Small intestine (tissue), 7 donors: Measurements from ENCODE around the gene NEU1. TPM values are rescaled to one million over a fixed set of nuclear protein-coding genes. Genes with fewer than 3 reads are reported as not detected.

Experiments used
- DNase-seq, 2 donors: peaks; one replicate each; pipeline versions ENCODE4 v3.0.0 to v3.0.0-alpha.2; 2013
- FAIRE-seq: peaks from 2 replicates; lab custom pipeline; 2012; peaks lifted over from hg19 to GRCh38; lab: Jason Lieb, UNC
- H3K27ac ChIP-seq, 3 donors: one replicate each; pipeline ENCODE4 v1.5.1; 2013; ENCODE audit warnings: low read length in 2 of 3, mild to moderate bottlenecking in 2 of 3, control low read depth in 1 of 3, inconsistent platforms in 1 of 3, low read depth in 1 of 3, moderate library complexity in 1 of 3
- H3K27me3 ChIP-seq, 3 donors: one replicate each; pipeline ENCODE4 v1.6.1; 2013; ENCODE audit warnings: low read length in 3 of 3, inconsistent platforms in 1 of 3; ENCODE audit not compliant: control insufficient read depth in 3 of 3, insufficient read depth in 3 of 3
- H3K36me3 ChIP-seq, 3 donors: one replicate each; pipeline ENCODE4 v1.6.1; 2013; ENCODE audit warnings: low read length in 3 of 3, inconsistent platforms in 1 of 3, low read depth in 1 of 3, mild to moderate bottlenecking in 1 of 3, moderate library complexity in 1 of 3; ENCODE audit not compliant: control insufficient read depth in 3 of 3, insufficient read depth in 2 of 3
- H3K4me1 ChIP-seq, 3 donors: one replicate each; pipeline ENCODE4 v1.6.1; 2013; ENCODE audit warnings: low read length in 2 of 3, inconsistent platforms in 1 of 3, low read depth in 1 of 3, mild to moderate bottlenecking in 1 of 3, moderate library complexity in 1 of 3; ENCODE audit not compliant: control insufficient read depth in 3 of 3, insufficient read depth in 2 of 3
- H3K4me3 ChIP-seq, 3 donors: one replicate each; pipeline ENCODE4 v1.5.1; 2013; ENCODE audit warnings: low read length in 3 of 3, control low read depth in 1 of 3, inconsistent platforms in 1 of 3, low read depth in 1 of 3, mild to moderate bottlenecking in 1 of 3, moderate library complexity in 1 of 3
- H3K9me3 ChIP-seq, 2 donors: one replicate each; pipeline ENCODE4 v1.6.1; 2013; ENCODE audit warnings: low read depth in 1 of 2, low read length in 1 of 2; ENCODE audit not compliant: control insufficient read depth in 2 of 2, insufficient read depth in 1 of 2
- WGBS, 3 donors: extraction: QIAGEN DNeasy Blood & Tissue Kit; methylation state at CpG; one replicate each; pipeline ENCODE4 v1.1.7; 2013; 5-methylcytosine and 5-hydroxymethylcytosine counted together
- polyA plus RNA-seq, 4 donors: library from polyadenylated mRNA; stranded (reverse) in 3 of 4; unstranded in 1 of 4; fragments of 200-250 nt in 3 of 4; fragments of 120-200 nt in 1 of 4; gene quantifications; one replicate each; pipeline versions ENCODE4 v1.2.1 to v1.2.3, GENCODE V29; 2013
- donor health status: healthy with polysubstance abuse.
- donor health status: control.
- donor health status: control.
- donor health status: Bipolar disorder and iron deficiency.
- donor health status: healthy.

The NEU1 gene
- polyA plus RNA-seq, 4 donors, result 24.8 to 466 (median 37.4) TPM

DNA sequence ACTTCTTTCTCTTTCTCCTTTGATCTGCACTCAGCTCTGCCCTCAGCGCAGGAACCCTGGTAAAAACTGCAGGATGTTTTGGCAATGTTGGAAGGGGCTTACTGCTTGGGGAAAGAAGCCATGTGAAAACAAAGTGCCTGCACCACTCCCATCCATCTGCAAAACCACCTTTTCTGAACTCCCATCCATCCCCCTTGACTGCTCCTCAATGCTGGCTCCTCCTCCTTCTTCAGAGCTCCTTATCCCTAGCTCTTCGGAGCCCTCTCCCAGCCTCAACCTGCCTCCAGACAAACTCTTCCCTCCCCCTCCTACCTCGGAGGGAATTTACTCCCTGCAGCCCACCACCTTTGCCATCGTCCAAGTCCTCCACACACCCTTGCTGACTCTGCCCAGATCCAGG is 43.5 kb upstream of the NEU1 start:
- FAIRE-seq, result no peak
- no peaks in the 10 kb centered on the region for H3K36me3 ChIP-seq

DNA sequence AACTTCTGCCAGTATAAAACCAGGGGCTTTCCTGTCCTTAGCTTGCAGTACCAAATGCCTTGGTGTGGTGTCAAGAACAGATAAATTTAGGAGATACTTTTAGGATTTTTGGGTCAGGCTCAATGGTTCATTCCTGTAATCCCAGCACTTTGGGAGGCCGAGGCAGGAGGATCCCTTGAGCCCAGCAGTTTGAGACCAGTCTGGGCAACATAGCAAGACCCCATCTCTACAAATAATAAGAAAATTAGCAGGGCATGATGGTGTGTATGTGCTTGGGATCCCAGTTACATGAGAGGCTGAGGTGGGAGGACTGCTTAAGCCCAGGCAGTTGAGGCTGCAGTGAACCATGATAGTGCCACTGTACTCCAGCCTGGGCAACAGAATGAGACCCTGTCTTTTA is 42.4 kb upstream of the NEU1 start:
- FAIRE-seq (no peak), DNase-seq (no peak)
- peaks cover 0 to 6% (median 0%) of the 10 kb centered on the region in 3 donors for H3K27me3 ChIP-seq
- peaks cover 0 to 2% (median 0%) of the 10 kb centered on the region in 3 donors for H3K36me3 ChIP-seq
- 88 to 97% (median 89%) methylated on average over 1 of the region's 1 CpG for WGBS, 3 donors
- peaks cover 0 to 16% (median 0%) of the 10 kb centered on the region in 3 donors for H3K4me1 ChIP-seq
- H3K27ac ChIP-seq, result no peak overlapping the region
- H3K9me3 ChIP-seq, result no peaks in the 10 kb centered on the region
- no peak overlapping the region for H3K4me3 ChIP-seq

More for the DNA sequence above, 43.5 kb upstream of the NEU1 start:
- Histone ChIP-seq H3K27me3 (peaks cover 0 to 6% (median 0%) of the 10 kb centered on the region in 3 donors), H3K27ac (no peak overlapping the region), H3K4me3 (no peak overlapping the region), H3K9me3 (no peaks in the 10 kb centered on the region), H3K4me1 (peaks cover 0 to 10% (median 0%) of the 10 kb centered on the region in 3 donors)
- DNase-seq, result no peak
- 57 to 68% (median 61%) methylated on average over 4 of the region's 4 CpGs for WGBS, 3 donors

DNA sequence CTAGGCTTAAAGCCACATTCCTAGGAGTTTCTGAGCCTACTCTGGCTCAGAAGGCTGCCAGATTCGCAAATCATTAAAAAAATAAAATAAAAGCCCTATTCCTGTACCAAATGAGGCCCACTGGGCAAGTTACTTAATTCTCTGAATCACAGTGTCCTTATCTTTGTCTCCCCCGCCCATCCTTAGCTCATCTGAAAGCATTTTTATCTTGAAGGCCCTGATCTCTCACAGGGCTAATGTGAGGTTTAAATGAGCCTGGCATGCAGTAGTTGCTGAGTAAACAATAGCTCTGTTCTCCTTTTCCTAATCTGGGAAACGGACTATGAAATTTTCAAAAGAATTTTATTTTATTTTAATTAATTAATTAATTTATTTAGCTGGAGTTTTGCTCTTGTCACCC is 41.3 kb upstream of the NEU1 start:
- 73 to 85% (median 83%) methylated on average over 3 of the region's 3 CpGs for WGBS, 3 donors
- H3K4me1 ChIP-seq, result peaks cover 0 to 23% (median 0%) of the 10 kb centered on the region in 3 donors
- peak overlapping the region in 1 of 3 donors; percentile 3 for H3K27ac ChIP-seq
- peaks cover 0 to 8% (median 0%) of the 10 kb centered on the region in 3 donors for H3K36me3 ChIP-seq
- FAIRE-seq, result no peak
- H3K27me3 ChIP-seq, result peaks cover 0 to 6% (median 0%) of the 10 kb centered on the region in 3 donors
- H3K9me3 ChIP-seq, result no peaks in the 10 kb centered on the region
- H3K4me3 ChIP-seq, result no peak overlapping the region
- no peak for DNase-seq

DNA sequence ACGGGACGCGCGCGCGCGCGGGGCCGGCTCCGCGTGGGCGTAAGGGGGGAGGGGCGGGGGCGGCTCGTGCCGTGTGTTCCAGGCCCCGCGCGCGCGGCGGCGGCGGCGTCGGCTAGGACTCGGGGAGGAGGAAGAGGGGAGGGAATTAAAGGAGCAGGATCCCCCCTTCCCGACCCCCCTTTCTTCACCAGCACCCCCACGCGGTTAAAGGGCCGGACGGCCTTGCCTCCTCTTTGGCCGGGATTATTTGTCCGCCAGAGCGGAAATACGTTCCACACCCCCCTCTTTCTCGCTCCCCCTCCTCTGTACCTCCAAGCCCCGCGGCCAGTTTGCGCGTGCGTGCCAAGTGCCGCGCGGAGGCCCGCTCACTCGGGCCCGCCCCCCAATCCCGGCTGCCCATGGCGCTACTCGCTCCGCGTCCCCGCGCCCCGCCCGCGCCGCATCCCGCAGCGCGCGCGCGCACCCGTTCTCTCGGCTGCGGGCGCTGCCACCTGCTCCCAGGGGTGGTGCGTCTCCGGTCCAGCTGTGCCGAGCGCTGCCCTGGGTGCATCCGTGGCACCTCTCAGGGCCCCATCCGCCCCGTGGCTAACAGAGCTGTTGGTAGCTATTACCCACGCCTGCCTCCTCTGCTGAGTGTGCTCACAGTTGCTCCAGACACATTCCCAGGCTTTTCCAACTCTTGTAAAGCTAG is 39.5 kb upstream of the NEU1 start, which contains the start of gene ZBTB12:
TSS of gene ZBTB12 (minus strand) at position 134 of the 691 bp plus-strand sequence. CDS start 781 bp downstream, outside the sequence.
- H3K27ac ChIP-seq, result peak within 1 kb of the TSS; percentile 81 to 95 (median 94)
- 0 to 1% (median 1%) methylated on average over 36 to 77 of the region's 77 CpGs for WGBS, 3 donors
- H3K4me1 ChIP-seq, result peaks cover 0 to 28% (median 3%) of the 10 kb centered on the region in 3 donors
- peaks cover 0 to 6% (median 0%) of the 10 kb centered on the region in 3 donors for H3K27me3 ChIP-seq
- DNase-seq (peak; percentile 89 to 98), FAIRE-seq (no peak)
- H3K9me3 ChIP-seq, result no peaks in the 10 kb centered on the region
- H3K36me3 ChIP-seq, result peaks cover 0 to 8% (median 0%) of the 10 kb centered on the region in 3 donors
- peak within 1 kb of the TSS; percentile 53 to 72 (median 58) for H3K4me3 ChIP-seq

DNA sequence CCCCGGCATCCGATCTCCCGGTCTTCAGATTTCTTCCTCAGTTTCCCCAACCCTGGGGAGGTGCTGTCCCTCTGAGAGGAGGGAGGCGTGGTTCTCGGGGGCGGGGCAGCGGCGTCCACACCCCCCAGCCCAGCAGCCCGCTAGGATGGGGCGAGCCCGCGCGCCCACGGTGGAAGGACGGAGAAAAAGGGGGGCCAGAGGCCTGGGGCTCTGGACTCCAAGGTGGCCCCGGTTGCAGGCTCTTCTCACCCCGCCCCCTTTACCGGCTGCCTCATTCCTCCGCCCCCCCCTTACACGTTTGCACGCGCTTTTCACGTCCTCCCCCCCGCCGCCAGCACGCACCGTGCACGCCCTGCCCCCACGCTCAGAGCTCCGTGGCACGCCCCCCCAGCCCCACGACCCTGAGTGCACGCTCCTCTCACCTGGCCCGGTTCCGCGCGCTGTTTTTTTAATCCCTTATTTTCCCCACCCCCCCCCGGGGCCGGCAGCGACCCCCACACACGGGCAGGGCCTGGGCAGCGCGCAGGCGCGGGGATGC is 38.9 kb upstream of the NEU1 start:
- FAIRE-seq, result no peak
- peaks cover 0 to 11% (median 0%) of the 10 kb centered on the region in 3 donors for H3K36me3 ChIP-seq
- H3K4me1 ChIP-seq, result peaks cover 0 to 30% (median 3%) of the 10 kb centered on the region in 3 donors
- peak; percentile 35 to 64 for DNase-seq
- peaks cover 0 to 4% (median 0%) of the 10 kb centered on the region in 3 donors for H3K27me3 ChIP-seq
- H3K27ac ChIP-seq, result peak overlapping the region in 2 of 3 donors; percentile 94 to 95
- H3K4me3 ChIP-seq, result peak overlapping the region; percentile 53 to 72 (median 58)
- no peaks in the 10 kb centered on the region for H3K9me3 ChIP-seq
- WGBS, 3 donors, result 0 to 1% (median 1%) methylated on average over 24 to 45 of the region's 45 CpGs

DNA sequence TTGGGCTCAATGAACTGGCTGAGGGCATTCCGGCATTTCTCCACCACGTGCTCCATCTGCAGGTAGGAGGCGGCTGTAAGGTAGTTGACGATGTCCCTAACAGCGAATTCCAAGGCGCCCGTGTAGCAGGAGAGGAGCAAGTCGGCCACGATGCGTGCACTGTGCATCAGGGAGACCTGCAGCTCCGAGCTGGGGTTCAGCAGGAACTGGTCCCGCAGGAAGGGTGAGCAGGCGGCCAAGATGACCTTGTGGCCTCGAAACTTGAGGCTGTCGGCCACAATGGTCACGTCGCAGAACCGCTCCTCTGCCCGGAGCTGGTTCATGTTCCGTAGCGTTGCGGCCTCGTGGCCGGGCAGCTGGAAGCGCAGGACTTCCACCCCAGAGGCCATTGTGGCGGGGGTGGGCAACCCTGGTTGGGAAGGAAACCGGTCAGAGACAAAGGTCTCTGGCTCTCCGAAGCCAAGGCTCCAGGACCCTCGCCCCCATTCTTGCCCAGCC is 38.3 kb upstream of the NEU1 start:
- no peaks in the 10 kb centered on the region for H3K9me3 ChIP-seq
- H3K4me3 ChIP-seq, result peak overlapping the region in 1 of 3 donors; percentile 72
- peaks cover 0 to 35% (median 3%) of the 10 kb centered on the region in 3 donors for H3K4me1 ChIP-seq
- H3K36me3 ChIP-seq, result peaks cover 0 to 15% (median 0%) of the 10 kb centered on the region in 3 donors
- FAIRE-seq (no peak), DNase-seq (peak; percentile 30 to 52)
- H3K27me3 ChIP-seq, result no peaks in the 10 kb centered on the region
- peak overlapping the region in 2 of 3 donors; percentile 48 to 95 for H3K27ac ChIP-seq
- 22 to 41% (median 35%) methylated on average over 26 to 29 of the region's 29 CpGs for WGBS, 3 donors

DNA sequence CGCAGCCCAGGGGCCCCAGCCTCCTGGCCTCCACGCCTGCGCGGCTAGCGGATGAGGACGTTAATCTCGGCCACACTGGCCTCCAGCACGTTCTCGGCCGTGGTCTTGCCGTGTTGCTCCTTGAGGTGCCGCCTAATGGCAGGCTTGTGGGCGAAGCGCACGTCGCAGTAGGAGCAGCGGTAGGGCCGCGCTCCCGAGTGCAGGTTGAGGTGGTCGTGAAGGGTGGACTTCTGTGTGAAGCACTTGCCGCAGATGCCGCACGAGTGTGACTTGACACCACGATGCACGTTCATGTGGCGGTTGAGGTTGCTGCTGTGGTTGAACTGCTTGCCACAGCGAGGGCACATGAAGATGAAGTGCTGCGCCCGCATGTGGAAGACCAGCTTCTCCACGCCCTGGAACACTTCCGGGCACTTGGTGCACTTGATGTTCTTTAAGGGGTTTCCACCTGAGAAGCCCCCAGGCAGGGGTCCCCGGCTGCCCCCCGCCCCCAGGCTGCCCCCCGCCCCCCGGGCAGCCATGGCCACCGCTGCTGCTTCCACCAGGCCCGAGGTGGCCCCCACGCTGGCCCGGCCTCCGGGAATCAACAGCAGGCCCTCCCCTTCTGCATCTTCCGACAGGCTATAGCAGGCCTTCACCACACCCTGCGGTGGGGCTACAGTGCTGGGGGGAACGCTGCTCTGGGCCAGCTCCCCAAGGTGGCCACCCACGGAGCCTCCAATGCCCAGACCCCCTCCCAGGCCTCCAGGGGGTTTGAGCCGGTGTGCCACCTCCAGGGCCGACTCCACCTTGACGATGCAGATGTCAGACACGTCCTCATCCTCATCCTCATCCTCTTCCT is 37.5 kb upstream of the NEU1 start:
- Histone ChIP-seq H3K4me1 (peaks cover 0 to 35% (median 3%) of the 10 kb centered on the region in 3 donors), H3K27me3 (no peaks in the 10 kb centered on the region), H3K36me3 (peaks cover 0 to 18% (median 3%) of the 10 kb centered on the region in 3 donors), H3K9me3 (no peaks in the 10 kb centered on the region), H3K27ac (no peak overlapping the region), H3K4me3 (no peak overlapping the region)
- FAIRE-seq (no peak), DNase-seq (no peak)
- 76 to 85% (median 84%) methylated on average over 43 to 49 of the region's 49 CpGs for WGBS, 3 donors
